ENCODE data around the gene TMEM182.

The TMEM182 gene

GRCh38 chr2:102843764-102844443 is 82.1 kb downstream of the TMEM182 start:
- Mint-ChIP-seq H3K27me3 (peaks cover 11% of the 10 kb centered on the region), H3K9me3 (no peaks in the 10 kb centered on the region), H3K27ac (no peak overlapping the region), H3K36me3 (ENCODE audit: low read depth) (no peaks in the 10 kb centered on the region), H3K4me1 (ENCODE audit: low read depth) (no peaks in the 10 kb centered on the region), H3K4me3 (no peak overlapping the region)
- DNase-seq = no peak

- no peak overlapping the region for H3K4me3 Mint-ChIP-seq
- no peaks in the 10 kb centered on the region for H3K36me3 Mint-ChIP-seq (ENCODE audit: low read depth)
- DNase-seq = no peak
- H3K27ac Mint-ChIP-seq = no peak overlapping the region
- no peaks in the 10 kb centered on the region for H3K4me1 Mint-ChIP-seq (ENCODE audit: low read depth)
- peaks cover 13% of the 10 kb centered on the region for H3K27me3 Mint-ChIP-seq
- H3K9me3 Mint-ChIP-seq = no peaks in the 10 kb centered on the region
These were observed 83.1 kb downstream of the TMEM182 start for GRCh38 chr2:102844911-102845310.

GRCh38 chr2:102848366-102848839 is 86.6 kb downstream of the TMEM182 start:
- H3K27ac Mint-ChIP-seq = no peak overlapping the region
- DNase-seq = no peak
- H3K36me3 Mint-ChIP-seq (ENCODE audit: low read depth) = no peaks in the 10 kb centered on the region
- H3K4me3 Mint-ChIP-seq = no peak overlapping the region
- peaks cover 13% of the 10 kb centered on the region for H3K27me3 Mint-ChIP-seq
- peaks cover 2% of the 10 kb centered on the region for H3K9me3 Mint-ChIP-seq
- no peaks in the 10 kb centered on the region for H3K4me1 Mint-ChIP-seq (ENCODE audit: low read depth)

GRCh38 chr2:102850888-102851287 is 89.1 kb downstream of the TMEM182 start:
- DNase-seq = no peak
- H3K27me3 Mint-ChIP-seq = peaks cover 13% of the 10 kb centered on the region
- no peaks in the 10 kb centered on the region for H3K4me1 Mint-ChIP-seq (ENCODE audit: low read depth)
- H3K36me3 Mint-ChIP-seq (ENCODE audit: low read depth) = no peaks in the 10 kb centered on the region
- H3K27ac Mint-ChIP-seq = no peak overlapping the region
- peaks cover 13% of the 10 kb centered on the region for H3K9me3 Mint-ChIP-seq
- no peak overlapping the region for H3K4me3 Mint-ChIP-seq

GRCh38 chr2:102852867-102853266 is 91.0 kb downstream of the TMEM182 start:
- H3K27me3 Mint-ChIP-seq = peaks cover 10% of the 10 kb centered on the region
- no peak for DNase-seq
- H3K4me3 Mint-ChIP-seq = no peak overlapping the region
- H3K4me1 Mint-ChIP-seq (ENCODE audit: low read depth) = no peaks in the 10 kb centered on the region
- H3K36me3 Mint-ChIP-seq (ENCODE audit: low read depth) = no peaks in the 10 kb centered on the region
- no peak overlapping the region for H3K27ac Mint-ChIP-seq
- H3K9me3 Mint-ChIP-seq = peaks cover 13% of the 10 kb centered on the region
